NCI-H2081 treated with DMSO at 0.1 percent for 48 hours (cell line): Measurements from ENCODE around the gene UGT1A5.
A peak's percentile ranks its signal among the peaks of the same experiment; 100 is the strongest.
"Not testable (repeated sequence)": the region's sequence is repeated elsewhere in the genome, so short reads cannot be mapped to it uniquely, and the experiment has no call there.

Experiments
- DNase-seq: peaks from one replicate; lab custom pipeline; 2025; lab: John Stamatoyannopoulos, UW

The UGT1A5 gene

GRCh38 chr2:233693963-233694362, 18.7 kb upstream of the UGT1A5 start:
- DNase-seq: no peak

DNA sequence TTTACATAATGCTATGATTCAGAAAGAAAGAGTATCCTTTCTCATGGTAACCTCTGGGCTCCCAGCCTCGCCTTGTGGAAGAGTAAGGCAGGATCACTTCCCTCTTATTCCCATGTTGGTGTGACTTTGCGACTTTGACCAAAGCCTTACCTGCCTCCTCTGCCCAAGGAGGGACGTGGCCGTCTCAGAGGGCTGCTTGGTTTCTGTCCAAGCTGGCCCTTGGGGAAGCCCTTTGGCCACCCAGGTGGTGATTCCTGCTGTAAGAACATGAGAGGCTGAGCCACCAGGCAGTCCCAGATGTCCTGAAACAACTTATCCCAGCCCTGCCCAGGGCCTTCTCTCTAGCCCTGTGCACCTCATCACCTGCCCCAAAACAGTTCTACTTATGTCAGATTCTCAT, 14.0 kb upstream of the UGT1A5 start:
- no peak for DNase-seq

- no peak for DNase-seq
Measured at GRCh38 chr2:233699424-233700027, 13.2 kb upstream of the UGT1A5 start.

DNA sequence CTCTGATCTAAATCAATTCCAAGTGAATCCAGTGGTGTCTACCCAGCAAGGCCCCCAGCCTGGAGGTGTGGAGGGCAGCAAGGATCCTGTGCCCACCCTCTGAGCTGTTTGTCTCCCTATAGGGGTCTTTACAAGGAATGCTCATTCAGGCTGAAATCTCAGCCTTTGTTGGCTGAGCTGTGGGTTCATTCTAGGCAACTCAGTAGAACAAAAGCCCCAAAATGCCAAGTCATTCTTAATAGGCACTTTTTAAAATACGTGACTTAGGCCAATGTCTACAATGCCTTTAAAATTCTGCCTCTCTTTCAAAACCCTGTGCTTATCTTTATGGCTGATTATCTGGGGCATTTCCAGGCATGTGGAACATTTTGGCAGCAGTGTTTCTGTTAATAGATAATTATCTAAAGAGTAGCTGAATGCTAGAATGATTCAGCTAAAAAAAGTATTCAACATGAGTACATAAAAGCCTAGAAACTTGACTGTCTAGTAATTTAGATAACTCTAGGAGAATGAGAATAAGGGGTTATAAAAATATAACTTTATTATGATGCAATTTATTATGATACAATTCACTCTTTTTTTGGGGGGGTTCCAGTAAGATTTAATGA, 12.6 kb upstream of the UGT1A5 start:
- DNase-seq: no peak

- not testable (repeated sequence) for DNase-seq
Measured at GRCh38 chr2:233700842-233701241, 11.9 kb upstream of the UGT1A5 start.

GRCh38 chr2:233702238-233702637, 10.5 kb upstream of the UGT1A5 start:
- no peak for DNase-seq

DNA sequence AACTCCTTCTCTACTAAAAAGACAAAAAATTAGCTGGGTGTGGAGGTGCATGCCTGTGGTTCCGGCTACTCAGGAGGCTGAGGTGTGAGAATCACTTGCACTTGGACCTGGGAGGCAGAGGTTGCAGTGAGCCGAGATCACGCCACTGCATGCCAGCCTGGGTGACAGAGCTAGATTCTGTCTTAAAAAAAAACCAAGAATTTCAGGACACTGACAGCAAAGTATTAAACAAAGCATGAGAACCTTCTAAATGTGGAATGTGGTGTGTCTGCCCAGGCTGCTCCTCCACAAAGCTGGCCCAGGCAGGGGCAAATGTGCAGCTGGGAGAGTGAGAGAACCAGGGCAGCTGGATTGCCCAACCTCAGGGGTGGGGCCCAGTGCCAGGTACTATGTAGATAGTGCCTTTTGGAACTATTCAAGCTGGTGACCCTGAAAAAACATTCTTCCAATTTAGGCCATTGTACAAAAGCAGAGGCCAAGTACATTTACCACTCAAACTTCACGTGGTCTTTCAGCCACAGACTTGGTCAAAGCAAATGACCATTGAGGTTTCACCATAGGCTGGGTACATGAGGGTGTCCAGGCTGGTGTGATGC, 6.7 kb upstream of the UGT1A5 start:
- no peak for DNase-seq

DNA sequence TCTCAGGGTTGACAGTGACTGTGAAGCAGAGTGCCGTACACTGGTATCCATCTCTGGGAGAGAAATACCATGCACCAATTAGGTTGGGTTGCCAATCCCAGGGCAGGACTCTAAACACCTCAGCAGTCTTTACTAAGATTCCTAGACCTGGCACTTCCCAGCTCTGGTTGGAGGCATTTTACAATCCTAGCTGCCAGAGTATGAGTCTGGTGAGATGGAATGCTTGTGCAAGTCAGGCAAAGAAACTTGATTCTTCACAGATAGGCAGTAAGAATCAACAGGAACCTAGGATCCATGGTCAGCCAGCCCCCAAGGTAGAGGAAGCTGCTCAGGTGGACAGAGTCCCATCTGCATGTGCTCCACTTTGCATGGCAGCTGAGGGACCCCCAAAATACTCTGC, 6.0 kb upstream of the UGT1A5 start:
- no peak for DNase-seq

GRCh38 chr2:233707940-233708644, 4.6 kb upstream of the UGT1A5 start:
- DNase-seq: no peak

GRCh38 chr2:233708942-233709341, 3.8 kb upstream of the UGT1A5 start:
- no peak for DNase-seq

DNA sequence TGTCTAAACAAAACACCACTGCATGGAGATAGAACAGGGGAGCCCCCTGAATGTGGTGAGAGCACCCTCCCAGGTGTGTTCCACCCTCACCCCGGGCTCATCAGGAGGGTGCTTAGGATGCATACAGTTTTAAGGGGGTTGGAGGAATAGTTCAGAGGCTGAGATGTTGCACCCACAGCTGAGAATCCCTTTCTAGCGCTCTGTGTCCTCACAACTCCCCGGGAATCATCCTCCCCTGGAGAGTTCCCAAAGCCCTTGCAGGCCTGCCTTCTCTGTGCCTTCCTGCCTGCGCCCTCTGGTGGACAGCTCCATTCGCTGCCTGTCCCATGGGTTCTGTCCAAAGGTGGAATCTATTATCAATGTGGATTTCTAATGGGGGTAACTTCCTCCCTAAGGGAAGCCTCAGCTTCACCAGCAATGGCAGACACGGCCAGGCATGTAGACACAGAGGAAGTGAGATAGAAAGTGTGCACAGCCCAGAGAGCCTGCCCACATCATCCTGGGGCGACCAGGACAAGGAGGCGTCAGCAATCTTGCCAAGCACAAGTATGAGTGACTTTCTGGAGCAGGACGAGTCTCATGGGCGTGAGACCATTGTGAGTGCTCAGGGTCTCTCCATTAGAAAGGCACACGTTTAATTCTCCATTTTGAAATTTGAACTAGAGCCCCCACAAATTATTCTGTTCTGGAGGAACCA, 1.2 kb upstream of the UGT1A5 start:
- DNase-seq: peak; percentile 32

GRCh38 chr2:233713262-233713615, 532 bp downstream of the UGT1A5 start:
- no peak for DNase-seq

DNA sequence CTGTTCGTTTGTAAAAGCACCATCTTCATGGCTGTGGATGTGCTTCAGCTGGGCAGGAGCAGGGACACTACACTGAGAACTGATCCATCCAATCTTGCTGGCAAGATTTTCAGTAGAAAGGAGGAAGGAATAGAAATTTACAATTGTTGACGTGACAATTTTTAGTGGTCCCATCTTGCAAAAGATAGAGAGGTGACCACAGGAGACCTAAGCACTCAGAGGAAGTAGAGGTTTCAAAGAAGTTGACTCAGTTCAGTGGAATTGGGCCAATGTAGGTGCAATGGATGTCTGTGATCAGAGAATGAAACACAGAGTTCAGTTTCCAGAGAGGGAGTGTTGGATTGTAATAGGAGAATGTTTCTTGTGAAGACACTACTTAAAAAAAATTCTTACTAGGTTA, 1.4 kb downstream of the UGT1A5 start:
- no peak for DNase-seq

- no peak for DNase-seq
Measured at GRCh38 chr2:233718552-233718951, 5.8 kb downstream of the UGT1A5 start, which contains the start of gene UGT1A4. Gene UGT1A4 (plus strand): TSS chr2:233718736. CDS start chr2:233718821, 85 bp downstream.

GRCh38 chr2:233728723-233729301, 16.1 kb downstream of the UGT1A5 start, which contains the start of gene UGT1A3:
Gene UGT1A3 (plus strand): TSS chr2:233729042. CDS start chr2:233729127, 85 bp downstream.
- DNase-seq: no peak

DNA sequence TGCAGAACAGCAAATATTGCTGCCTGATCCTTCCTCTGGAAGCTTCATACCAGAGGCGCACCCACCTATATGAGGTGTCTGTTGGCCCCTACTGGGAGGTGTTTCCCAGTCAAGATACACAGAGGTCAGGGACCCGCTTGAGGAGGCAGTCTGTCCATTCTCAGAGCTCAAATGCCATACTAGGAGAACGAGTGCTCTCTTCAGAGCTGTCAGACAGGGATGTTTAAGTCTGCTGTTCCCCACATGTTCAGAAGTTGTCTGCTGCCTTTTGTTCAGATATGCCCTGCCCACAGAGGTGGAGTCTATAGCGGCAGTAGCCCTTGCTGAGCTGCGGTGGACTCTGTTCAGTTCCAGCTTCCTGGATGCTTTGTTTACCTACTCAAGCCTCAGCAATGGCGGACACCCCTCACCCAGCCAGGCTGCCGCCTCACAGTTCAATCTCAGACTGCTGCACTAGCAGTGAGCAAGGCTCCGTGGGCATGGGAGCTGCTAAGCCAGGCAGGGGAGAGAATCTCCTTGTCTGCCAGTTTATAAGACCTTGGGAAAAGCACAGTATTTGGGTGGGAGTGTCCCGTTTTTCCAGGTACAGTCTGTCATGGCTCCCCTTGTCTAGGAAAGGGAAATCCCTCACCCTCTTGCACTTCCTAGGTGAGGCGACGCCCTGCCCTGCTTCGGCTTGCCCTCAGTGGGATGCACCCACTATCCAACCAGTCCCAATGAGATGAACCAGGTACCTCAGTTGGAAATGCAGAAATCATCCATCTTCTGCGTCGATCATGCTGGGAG, 24.4 kb downstream of the UGT1A5 start:
- DNase-seq: not testable (repeated sequence)

DNA sequence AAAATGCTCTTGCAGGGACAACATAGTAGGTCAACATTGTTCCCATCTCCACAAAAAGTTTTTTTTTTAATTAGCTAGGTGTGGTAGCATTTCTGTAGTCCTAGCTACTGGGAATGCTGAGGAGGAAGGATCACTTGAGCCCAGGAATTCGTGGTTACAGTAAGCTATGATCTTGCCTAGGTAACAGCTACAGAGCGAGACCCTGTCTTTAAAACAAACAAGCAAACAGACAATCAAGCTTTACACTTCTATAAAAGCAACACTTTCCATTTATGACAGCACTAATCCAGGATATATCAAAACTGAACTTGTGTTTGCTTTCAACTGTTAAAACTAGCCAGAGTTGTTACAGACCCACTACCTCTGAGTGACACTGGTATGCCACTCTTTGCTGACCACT, 28.2 kb downstream of the UGT1A5 start:
- DNase-seq: no peak

GRCh38 chr2:233743464-233744259, 31.0 kb downstream of the UGT1A5 start:
- DNase-seq: no peak

- no peak for DNase-seq
Measured at GRCh38 chr2:233745073-233745755, 32.5 kb downstream of the UGT1A5 start.

DNA sequence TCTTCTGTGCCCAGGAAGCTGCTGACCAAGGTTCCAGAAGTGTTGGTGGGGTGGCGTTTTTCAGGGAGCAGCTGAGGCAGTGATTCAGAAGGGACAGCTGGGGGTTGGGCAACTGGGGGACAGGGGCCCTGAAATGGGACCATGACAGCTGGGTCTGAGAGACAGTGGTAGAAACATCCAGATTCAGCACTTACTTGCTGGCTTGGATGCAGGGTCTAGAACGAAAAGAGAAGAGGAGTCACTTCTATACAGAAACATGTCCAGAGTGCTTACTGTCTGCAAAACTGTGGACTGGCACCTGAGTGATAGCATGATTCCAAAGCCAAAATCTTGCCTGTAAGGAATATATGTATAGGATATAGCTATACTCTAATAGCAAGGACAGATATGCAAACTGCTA, 33.1 kb downstream of the UGT1A5 start:
- DNase-seq: not testable (repeated sequence)
